Measurements from ENCODE around the gene CNR1.

GRCh38 chr6:88174906-88175305 is 8.8 kb upstream of the CNR1 start:
- TF ChIP-seq CTCF (IDR thresholded peaks at IDR 0.05 in 8 of 11, conservative IDR thresholded peaks at IDR 0.05 in 3 of 11) (no peak), POLR2A (IDR thresholded peaks at IDR 0.05) (no peak)
